OCI-LY1 (cell line): ENCODE data around the gene ASAP3.

Experiments
- H2AFZ ChIP-seq: fragments of 200-600 bp; sonication (generic), shearing (Covaris generic); 2 replicates; pipeline ENCODE4 v1.6.0; 2014; ENCODE audit warnings: antibody characterized with exemption, mild to moderate bottlenecking, low read length
- H3F3A ChIP-seq: fragments of 200-600 bp; sonication (generic), shearing (Covaris generic); 2 replicates; pipeline ENCODE4 v1.6.0; 2014; ENCODE audit warnings: mild to moderate bottlenecking, antibody characterized with exemption, low read length, moderate library complexity; ENCODE audit not compliant: insufficient read depth
- H3K27ac ChIP-seq: fragments of 200-600 bp; sonication (generic); 2 replicates; pipeline ENCODE4 v1.5.1; 2014; ENCODE audit warnings: low read length, mixed run types, mild to moderate bottlenecking, low read depth; ENCODE audit not compliant: poor library complexity, severe bottlenecking
- H3K27me3 ChIP-seq: fragments of 200-600 bp; sonication (generic); 2 replicates; pipeline ENCODE4 v1.6.0; 2014; ENCODE audit warnings: antibody characterized with exemption, mild to moderate bottlenecking, low read length, moderate library complexity; ENCODE audit not compliant: insufficient read depth
- H3K36me3 ChIP-seq: fragments of 200-600 bp; sonication (generic); 2 replicates; pipeline ENCODE4 v1.6.1; 2014; ENCODE audit warnings: mild to moderate bottlenecking, antibody characterized with exemption, low read length, moderate library complexity, mixed read lengths; ENCODE audit not compliant: insufficient read depth
- H3K4me1 ChIP-seq: fragments of 200-600 bp; sonication (generic); 2 replicates; pipeline ENCODE4 v1.5.1; 2014; ENCODE audit warnings: mild to moderate bottlenecking, low read length, moderate library complexity; ENCODE audit not compliant: insufficient read depth, severe bottlenecking
- H3K4me2 ChIP-seq: fragments of 200-600 bp; sonication (generic), shearing (Covaris generic); 2 replicates; pipeline ENCODE4 v1.6.1; 2014; ENCODE audit warnings: low read length
- H3K4me3 ChIP-seq: fragments of 200-600 bp; sonication (generic); 2 replicates; pipeline ENCODE4 v1.5.1; 2014; ENCODE audit warnings: low read length, low read depth, mild to moderate bottlenecking, mixed read lengths; ENCODE audit not compliant: poor library complexity, severe bottlenecking
- H3K79me2 ChIP-seq: fragments of 200-600 bp; shearing (Covaris generic); 2 replicates; pipeline ENCODE4 v1.6.1; 2016; ENCODE audit warnings: mixed run types, low read length, mixed read lengths; ENCODE audit not compliant: insufficient read depth
- H3K9ac ChIP-seq: fragments of 200-600 bp; sonication (generic), shearing (Covaris generic); 2 replicates; pipeline ENCODE4 v1.6.1; 2014; ENCODE audit warnings: mild to moderate bottlenecking, low read length, mixed read lengths
- H3K9me2 ChIP-seq: fragments of 200-600 bp; sonication (generic), shearing (Covaris generic); 2 replicates; pipeline ENCODE4 v1.6.1; 2014; ENCODE audit warnings: low read depth, mild to moderate bottlenecking, low read length, mixed read lengths
- H3K9me3 ChIP-seq: fragments of 200-600 bp; shearing (Covaris generic); 2 replicates; pipeline ENCODE4 v1.6.1; 2014; ENCODE audit warnings: low read length, mixed read lengths
- H4K20me1 ChIP-seq: fragments of 200-600 bp; sonication (generic), shearing (Covaris generic); 2 replicates; pipeline ENCODE4 v1.6.0; 2016; ENCODE audit warnings: mild to moderate bottlenecking, low read length; ENCODE audit not compliant: insufficient read depth
- EZH2 ChIP-seq: fragments of 200-600 bp; sonication (generic), shearing (Covaris generic); IDR thresholded peaks from 2 replicates; pipeline ENCODE4 v1.8.0; 2017; ENCODE audit warnings: borderline replicate concordance, mixed run types, mild to moderate bottlenecking, antibody characterized with exemption, low read length, moderate library complexity, mixed read lengths
- TF ChIP-seq, protein P1 (sequence below): fragments of 200-600 bp; sonication (generic), shearing (Covaris generic); IDR thresholded peaks from 2 replicates; pipeline ENCODE4 v1.5.1; 2017; ENCODE audit warnings: mild to moderate bottlenecking, antibody characterized with exemption, low read length, moderate library complexity, mixed read lengths

ASAP3 gene

DNA sequence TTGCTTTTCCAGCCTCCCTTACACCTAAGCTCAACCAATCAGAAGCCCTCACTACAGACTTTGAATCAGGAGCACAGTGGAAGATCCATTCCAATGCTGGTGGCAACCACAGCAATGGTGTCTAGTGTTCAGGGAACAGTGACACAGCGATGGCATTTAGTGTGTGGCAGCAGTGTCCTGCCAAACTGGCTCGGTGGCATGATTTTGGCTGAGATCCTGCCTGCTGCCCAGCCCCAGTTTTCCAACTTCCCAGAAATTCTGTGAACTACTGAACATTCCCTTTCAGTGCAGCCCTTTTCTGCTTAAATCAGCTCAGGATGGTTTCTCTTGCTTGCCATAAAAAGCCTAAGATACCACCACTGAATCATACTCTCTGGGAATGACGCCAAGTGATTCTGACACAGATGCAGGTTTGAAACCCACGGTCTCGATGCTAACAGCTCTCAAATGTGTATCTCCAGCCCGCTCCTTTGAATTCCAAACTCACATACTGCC is 8.8 kb downstream of the ASAP3 start:
- no peaks in the 10 kb centered on the region; the same call in 1 of the 2 replicates for H3K27me3 ChIP-seq
- no peak for TF ChIP-seq EZH2
- TF ChIP-seq, protein P1, sequence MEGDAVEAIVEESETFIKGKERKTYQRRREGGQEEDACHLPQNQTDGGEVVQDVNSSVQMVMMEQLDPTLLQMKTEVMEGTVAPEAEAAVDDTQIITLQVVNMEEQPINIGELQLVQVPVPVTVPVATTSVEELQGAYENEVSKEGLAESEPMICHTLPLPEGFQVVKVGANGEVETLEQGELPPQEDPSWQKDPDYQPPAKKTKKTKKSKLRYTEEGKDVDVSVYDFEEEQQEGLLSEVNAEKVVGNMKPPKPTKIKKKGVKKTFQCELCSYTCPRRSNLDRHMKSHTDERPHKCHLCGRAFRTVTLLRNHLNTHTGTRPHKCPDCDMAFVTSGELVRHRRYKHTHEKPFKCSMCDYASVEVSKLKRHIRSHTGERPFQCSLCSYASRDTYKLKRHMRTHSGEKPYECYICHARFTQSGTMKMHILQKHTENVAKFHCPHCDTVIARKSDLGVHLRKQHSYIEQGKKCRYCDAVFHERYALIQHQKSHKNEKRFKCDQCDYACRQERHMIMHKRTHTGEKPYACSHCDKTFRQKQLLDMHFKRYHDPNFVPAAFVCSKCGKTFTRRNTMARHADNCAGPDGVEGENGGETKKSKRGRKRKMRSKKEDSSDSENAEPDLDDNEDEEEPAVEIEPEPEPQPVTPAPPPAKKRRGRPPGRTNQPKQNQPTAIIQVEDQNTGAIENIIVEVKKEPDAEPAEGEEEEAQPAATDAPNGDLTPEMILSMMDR: no peak
- H3K27ac ChIP-seq: no peak overlapping the region
- H3K4me2 ChIP-seq: no peak overlapping the region
- no peak overlapping the region for H3K4me3 ChIP-seq
- H3K9me2 ChIP-seq: no peaks in the 10 kb centered on the region
- no peaks in the 10 kb centered on the region for H3K36me3 ChIP-seq
- H3K4me1 ChIP-seq: no peaks in the 10 kb centered on the region
- H3K9ac ChIP-seq: no peak overlapping the region
- H3K79me2 ChIP-seq: no peaks in the 10 kb centered on the region
- H3F3A ChIP-seq: no peaks in the 10 kb centered on the region
- no peaks in the 10 kb centered on the region for H3K9me3 ChIP-seq
- no peaks in the 10 kb centered on the region for H4K20me1 ChIP-seq
- no peak overlapping the region for H2AFZ ChIP-seq

DNA sequence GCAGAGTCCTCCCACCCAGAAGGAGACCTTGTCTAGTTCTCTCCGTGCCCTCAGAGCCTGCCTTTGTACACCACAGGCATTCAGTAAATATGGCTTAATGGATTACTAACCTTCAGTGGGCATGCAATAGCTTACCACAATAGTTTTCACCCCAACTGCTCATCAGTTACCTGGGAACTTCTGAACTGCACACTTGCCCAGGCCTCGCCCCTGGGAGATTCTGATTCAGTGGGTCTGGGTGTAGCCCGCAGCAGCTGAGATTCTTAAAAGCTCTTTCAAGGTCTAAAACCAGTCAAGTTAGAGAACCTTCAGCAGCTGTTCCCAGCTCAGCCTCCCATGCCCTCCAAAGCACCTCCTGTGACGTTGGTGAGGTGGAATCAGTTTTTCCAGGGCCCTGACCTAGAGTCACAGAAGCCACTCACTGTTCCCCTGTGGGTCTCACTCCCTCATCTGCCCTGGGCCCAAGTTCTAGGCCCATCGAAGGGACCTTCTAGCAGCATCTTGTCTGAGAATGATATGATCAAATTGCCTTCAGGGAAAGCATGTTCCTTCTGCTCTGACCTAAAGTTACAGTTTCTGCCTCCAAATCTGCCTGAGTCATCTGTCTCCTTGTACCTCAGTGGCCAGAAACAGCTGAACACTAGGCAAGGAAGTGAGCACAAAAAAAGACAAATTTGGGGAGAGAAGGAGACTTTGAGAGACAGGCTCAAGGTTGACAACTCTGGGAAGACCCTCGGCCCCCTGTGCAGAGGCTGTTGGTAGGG is 10.8 kb downstream of the ASAP3 start:
- H2AFZ ChIP-seq: no peak overlapping the region
- no peaks in the 10 kb centered on the region for H4K20me1 ChIP-seq
- H3K27me3 ChIP-seq: no peaks in the 10 kb centered on the region; the same call in 1 of the 2 replicates
- H3K79me2 ChIP-seq: no peaks in the 10 kb centered on the region
- no peak overlapping the region for H3K9ac ChIP-seq
- no peak overlapping the region for H3K4me3 ChIP-seq
- H3K36me3 ChIP-seq: no peaks in the 10 kb centered on the region
- no peak overlapping the region for H3K4me2 ChIP-seq
- H3K4me1 ChIP-seq: no peaks in the 10 kb centered on the region
- no peak overlapping the region for H3K27ac ChIP-seq
- no peaks in the 10 kb centered on the region for H3K9me2 ChIP-seq
- H3F3A ChIP-seq: no peaks in the 10 kb centered on the region
- H3K9me3 ChIP-seq: no peaks in the 10 kb centered on the region
- TF ChIP-seq, protein P1: no peak
- no peak for TF ChIP-seq EZH2

DNA sequence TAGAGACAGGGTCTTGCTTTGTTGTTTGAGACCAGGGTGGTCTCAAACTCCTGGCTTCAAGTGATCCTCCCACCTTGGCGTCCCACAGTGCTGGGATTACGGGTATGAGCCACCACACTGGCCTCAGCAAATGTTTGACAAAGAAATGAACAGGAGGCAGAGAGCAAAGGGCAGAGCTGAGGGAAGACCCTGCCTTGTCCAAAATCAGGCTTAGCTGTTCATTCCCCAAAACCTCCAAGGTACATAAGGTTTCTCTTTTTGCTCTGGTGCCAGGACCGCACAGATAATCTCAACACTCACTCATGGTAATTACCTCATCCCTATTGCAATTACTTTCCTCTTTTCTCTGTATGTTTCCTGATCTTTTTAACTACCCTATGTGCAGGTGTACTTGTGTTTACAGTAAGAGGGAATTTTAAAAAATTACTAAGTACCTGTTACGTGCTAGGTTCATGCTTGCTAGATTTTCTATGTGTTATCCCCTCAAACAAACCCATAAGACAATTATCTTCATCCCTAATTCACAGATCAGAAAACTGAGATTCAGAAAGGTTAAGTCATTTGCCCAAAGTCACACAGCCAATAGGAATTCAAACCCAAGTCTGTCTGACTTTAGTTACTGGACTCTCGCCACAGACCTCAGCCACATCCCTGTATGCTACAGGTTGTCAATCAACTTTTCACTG is 11.5 kb downstream of the ASAP3 start:
- Histone ChIP-seq H3K79me2 (no peaks in the 10 kb centered on the region), H3K36me3 (no peaks in the 10 kb centered on the region), H3K4me1 (no peaks in the 10 kb centered on the region), H3K9me3 (no peaks in the 10 kb centered on the region), H2AFZ (no peak overlapping the region), H3K9me2 (no peaks in the 10 kb centered on the region), H3K27ac (no peak overlapping the region), H3K9ac (no peak overlapping the region), H3K27me3 (no peaks in the 10 kb centered on the region; the same call in 1 of the 2 replicates), H4K20me1 (no peaks in the 10 kb centered on the region), H3K4me2 (no peak overlapping the region), H3K4me3 (no peak overlapping the region), H3F3A (no peaks in the 10 kb centered on the region)
- TF ChIP-seq, protein P1: no peak
- TF ChIP-seq EZH2: no peak
